Measurements from ENCODE around the gene BAIAP2.
"Not testable (repeated sequence)": the region's sequence is repeated elsewhere in the genome, so short reads cannot be mapped to it uniquely, and the experiment has no call there.

Gene BAIAP2

DNA sequence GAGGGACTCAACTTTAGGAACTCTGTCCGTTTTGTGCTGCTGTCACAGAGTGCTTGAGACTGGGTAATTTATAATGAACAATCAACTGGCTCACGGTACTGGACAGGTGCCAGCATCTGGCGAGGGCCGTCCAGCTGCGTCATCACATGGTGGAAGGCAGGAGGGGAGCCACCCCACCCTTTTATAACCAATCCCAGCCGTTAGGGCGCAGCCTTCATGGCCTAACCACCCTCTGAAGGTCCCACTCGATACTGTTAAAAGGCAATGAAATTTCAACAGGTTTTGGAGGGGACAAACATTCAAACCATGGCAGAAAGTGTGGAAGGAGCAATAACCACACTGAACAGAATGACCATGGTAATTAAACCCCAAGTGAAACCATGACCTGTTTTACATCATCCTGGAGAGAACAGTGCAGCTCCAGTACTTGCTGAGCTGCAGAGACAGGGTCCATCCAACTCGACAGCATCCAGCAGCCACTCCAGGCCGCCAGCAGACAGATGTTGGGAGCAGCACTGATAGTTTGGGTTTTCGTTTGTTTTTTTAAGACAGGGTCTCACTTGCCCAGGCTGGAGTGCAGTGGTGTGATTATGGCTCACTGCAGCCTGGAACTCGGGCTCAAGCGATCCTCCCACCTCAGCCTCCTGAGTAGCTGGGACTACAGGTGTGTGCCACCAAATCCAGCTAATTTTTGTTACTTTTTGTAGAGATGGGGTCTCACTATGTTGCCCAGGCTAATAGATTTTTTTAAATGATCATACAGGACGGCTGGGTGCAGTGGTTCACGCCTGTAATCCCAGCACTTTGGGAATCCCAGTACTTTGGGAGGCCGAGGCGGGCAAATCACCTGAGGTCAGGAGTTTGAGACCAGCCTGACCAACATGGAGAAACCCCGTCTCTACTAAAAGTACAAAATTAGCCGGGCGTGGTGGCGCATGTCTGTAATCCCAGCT, 32.3 kb upstream of the BAIAP2 start:
- DNase-seq = peak; percentile 91

DNA sequence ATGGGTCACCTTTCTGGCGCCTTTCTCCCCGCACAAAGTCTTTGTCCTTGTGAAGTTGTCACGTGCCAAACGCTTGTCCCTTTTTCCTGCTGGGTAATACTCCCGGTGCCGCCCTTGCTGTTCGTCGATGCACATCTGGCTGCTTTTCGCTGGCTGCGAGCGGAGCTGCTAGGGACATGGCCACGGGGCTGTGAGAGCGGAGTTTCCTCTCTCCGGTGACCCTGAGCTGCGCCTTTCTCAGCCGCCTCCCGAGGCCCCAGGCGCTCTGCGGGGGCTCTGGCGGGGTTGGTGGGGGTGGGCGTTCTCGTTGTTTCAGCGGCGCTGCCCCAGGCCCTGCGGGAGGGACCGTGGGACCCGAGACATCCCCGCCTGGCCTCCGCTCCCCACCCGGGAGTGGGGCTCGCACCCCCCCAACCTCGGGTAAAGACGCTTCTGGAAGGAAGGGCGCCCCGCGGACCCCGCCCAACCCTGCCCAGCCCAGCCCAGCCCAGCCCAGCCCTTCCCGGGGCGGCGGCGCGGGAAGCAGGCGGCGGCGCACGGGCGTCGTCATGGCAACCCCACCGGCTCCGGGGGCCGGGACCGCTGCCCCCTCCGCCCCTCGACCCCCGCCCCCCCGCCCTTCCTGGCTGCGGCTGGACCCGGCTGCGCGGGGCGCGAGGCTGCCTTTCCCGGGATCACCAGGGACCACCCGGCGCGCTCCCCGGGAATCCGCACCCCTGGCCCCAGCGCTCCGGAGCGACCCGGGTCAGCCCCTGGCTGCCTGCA, 31.1 kb upstream of the BAIAP2 start:
- peak; percentile 48 for DNase-seq

DNA sequence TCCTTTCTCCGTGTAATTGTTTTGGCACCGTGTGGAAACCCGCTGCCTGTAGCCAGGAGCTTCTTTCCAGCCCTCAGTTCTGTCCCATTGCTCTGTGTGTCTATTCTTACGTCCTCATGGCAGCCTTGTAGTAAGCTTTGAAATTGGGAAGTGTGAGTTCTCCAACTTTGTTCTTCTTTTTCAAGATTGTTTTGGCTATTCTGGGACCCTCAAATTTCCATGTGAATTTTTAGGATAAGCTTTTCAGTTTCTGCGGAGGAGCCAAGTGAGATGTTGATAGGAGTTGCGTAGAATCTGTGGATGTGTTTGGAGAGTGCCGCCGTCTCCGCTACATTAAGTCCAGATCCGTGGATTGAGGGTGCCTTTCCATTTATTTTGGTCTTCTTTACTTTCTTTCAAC, 28.1 kb upstream of the BAIAP2 start:
- no peak for DNase-seq

DNA sequence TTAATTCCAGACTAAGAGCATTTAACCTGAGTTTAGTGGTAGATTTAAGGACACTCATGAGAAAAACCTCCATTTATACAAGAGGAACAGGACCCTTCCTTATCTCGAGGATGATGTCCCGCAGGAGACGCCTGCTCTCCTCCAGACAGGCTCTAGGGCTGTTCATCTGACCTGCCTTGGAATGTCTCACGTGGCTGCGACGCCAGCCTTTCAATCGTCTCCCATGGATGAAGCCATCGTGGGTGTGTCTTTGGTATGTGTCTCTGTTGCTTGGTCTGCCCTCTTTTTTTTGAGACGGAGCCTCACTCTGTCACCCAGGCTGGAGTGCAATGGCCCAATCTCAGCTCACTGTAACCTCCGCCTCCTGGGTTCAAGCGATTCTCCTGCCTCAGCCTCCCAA, 26.8 kb upstream of the BAIAP2 start:
- no peak for DNase-seq

DNA sequence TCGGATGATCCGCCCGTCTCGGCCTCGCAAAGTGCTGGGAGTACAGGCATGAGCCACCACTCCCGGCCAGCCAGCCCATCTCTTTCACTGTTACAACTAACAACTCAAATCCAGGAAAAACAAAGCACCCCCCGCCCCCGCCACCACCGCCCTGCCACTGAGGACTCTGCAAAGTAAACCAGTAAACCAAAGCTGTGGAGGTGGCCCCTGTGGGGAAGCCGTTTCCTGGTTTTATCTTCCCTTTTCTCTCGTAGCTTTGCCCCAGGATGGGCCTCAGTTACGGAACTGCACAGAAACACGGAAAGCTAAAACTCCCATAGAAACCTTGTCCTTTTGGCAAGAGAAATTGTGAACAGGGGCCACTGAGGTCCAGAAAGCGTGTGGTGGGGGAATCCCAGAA, 25.8 kb upstream of the BAIAP2 start:
- DNase-seq = no peak

DNA sequence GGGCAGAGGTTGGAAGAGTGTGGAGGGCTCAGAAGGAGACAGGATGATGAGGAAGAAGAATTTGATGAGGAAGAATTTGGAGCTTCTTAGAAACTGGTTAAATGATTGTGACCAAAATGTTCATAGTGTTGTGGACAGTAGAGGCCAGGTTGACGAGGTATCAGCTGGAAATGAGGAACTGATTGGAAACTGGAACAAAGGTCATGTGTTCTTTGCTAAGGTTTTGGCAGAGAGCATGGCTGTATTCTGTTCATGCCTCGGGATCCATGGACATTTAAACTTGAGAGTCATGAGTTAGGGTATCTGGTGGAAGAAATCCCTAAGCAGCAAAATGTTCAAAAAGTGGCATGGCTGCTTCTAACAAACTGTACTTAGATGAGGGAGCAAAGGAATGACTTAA, 24.0 kb upstream of the BAIAP2 start:
- DNase-seq = no peak

DNA sequence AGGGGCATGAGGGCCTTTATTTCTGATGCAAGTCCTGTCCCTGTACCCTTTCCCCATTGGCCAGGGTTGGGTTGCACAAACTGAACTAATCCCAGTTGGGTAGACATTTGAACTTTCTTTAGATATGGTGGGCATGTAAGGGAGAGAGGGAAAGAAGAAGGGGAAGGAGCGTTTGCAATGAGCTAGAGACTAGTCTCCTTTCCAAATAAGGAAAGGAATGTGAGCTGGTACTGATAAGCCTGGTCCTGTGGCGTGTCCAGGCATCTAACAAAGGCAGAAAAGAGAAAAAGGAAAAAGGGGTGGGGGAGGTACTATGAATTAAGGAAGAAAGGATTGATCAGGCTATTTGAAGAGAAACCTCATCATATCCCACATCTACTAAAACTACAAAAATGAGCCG, 23.0 kb upstream of the BAIAP2 start:
- no peak for DNase-seq

DNA sequence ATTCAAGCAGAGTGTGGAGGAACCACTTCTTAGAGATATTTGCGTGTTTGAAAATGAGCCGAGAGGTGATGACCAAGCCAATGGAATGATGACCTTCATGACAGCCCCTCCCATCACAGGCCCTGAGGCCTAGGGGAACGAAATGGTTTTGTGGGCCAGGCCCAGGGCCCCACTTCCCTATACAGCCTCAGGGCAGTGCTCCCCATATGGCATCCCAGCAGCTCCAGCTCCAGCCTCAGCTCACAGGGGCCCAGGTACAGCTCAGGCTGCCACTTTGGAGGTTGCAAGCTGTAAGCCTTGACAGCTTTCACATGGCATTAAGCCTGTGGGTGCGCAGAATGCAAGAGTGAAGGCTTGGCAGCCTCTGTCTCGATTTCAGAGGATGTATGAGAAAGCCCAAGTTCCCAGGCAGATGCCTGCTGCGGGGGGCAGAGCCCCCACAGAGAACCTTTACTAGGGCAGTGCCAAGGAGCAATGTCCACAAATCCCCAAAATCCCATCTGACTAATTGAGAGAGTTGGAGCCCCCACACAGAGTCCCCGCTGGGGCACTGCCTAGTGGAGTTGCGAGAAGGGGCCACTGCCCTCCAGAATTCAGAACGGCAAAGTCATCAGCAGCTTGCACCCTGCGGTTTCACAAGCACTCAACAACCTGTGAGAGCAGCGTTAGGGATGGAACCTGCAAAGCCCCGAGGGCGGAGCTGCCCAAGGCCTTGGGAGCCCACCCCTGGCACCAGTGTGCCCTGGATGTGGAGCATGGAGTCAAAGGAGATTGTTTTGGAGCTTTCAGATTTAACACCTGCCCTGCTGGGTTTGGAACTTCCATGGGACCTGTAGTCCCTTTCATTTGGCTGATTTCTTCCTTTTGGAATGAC, 22.1 kb upstream of the BAIAP2 start:
- DNase-seq = peak; percentile 35

DNA sequence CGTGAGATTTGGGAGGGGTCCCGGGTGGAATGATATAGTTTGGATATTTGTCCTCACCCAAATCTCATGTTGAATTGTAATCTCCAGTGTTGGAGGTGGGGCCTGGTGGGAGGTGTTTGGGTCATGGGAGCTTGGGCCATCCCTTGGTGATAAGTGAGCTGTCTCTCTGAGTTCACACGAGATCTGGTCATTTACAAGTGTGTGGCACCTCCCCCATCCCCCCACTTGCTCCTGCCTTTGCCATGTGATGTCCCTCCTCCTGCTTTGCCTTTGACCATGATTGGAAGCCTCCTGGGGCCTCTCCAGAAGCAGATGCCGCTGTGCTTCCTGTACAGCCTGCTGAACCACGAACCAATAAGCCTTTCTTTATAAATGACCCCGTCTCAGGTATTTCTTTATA, 21.3 kb upstream of the BAIAP2 start:
- no peak for DNase-seq

DNA sequence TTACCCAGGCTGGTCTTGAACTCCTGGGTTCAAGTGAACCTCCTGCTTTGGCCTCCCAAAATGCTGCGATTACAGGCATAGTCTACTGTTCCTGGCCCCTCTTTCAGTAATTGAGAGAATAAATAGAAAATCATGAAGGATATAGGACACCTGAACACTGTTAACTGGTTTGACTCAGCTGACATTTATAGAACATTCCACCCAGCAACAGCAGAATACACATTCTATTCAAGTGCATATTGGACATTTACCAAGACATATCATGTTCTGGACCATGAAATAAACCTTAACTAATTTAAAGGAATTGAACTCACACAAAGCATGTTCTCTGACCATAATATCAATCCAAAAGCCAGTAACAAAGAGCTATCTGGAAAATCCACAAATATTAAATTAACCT, 19.8 kb upstream of the BAIAP2 start:
- DNase-seq = no peak

DNA sequence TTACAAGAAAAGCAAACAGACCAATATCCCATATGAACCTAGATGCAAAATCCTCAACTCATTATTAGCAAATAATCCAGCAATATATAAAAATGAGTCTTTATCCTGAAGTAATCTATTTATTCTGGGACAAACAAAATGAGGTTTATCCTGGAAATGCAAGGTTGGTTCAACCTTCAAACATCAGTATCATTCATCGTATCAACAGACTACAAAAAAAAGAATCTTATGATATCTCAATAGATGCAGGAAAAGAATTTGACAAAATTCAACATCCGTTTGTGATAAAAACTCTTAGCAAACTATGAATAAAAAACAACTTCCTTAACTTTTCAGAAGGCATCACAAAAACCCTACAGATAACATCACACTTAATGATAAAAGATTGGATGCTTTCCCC, 18.4 kb upstream of the BAIAP2 start:
- DNase-seq = no peak

DNA sequence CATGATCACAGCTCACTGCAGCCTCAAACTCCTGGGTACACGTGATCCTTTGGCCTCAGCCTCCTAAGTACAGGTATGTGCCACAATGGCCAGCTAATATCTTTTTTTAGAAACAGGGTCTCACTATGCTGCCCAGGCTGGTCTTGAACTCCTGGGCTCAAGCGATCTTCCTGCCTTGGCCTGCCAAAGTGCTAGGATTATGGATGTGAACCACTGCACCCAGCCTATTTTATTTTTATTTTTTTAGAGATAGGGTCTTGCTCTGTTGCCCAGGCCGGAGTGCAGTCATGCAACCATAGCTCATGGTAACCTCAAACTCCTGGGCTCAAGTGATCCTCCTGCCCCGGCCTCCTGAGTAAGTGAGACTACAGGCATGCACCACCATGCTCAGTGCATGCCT, 17.6 kb upstream of the BAIAP2 start:
- DNase-seq = not testable (repeated sequence)

DNA sequence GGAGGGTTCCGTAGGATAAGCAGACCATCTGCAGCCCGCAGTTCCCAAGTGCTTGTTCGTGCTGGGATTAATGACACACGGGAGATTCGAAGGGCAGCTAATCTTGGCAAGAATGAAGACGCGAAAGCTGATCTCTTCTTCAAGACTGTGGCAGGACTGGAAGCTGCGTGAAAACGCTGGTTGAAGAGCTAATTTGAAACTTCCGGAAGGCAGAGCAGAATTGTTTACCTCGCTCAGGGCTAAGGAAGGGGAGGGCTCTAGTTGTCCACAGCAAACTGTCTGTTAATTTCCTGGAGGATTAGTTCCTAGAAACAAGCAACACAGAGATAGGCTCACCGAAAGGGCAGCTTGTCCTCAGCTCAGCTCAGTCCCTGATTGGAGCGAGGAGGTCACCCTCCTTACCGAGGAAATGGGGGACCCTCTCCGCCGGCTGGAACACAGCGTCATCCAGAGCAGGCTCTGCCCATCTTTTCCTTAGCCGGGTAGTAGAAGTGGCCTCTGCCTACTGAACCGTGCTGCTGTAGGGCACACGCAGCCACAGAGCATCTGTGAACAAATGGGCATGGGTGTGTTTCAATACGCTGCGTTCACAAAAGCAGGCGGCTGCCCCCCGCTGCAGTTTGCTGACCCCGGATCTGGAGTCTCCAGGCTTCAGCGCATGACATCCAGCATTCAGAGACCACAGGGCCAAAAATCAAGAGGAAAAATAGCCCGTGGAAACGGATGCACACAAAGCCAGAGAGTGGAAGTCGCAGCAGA, 16.7 kb upstream of the BAIAP2 start:
- DNase-seq = no peak

DNA sequence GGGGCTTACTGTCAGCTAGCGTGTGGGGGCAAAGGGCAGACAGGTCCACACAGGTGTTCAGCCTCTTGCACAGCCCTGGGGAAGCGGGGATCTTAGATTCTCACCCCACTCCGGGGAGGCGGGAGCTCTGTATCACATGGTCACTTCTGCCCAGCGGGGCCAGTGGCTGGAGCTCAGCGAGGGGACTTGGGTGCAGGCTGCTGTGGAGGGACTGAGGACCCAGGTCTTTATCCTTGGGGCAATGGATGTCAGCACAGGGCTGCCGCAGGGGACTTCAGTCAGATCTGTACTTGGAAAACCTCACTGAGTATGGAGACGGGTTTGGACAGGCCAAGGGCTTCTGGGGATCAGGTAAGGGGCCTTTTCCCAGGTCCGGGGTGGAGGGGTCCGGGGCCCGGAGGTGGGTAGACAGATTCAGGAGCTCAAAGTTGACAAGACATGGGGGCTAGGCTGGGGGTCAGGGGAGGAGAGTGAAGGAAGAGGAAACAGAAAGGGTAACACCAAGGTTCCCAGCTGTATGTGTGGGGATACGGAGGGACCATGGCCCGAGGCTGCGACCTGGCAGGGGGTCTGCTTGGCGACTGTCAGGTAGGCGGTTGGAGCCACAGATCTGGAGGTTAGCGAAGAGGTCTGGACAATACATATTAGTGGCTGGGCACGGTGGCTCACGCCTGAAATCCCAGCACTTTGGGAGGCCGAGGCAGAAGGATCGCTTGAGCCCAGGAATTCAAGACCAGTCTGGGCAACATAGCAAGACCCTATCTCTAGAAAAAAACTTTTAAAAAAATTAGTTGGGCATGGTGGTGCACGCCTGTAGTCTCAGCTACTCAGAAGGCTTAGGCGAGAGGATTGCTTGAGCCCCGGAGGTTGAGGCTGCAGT, 15.1 kb upstream of the BAIAP2 start:
- DNase-seq = no peak

DNA sequence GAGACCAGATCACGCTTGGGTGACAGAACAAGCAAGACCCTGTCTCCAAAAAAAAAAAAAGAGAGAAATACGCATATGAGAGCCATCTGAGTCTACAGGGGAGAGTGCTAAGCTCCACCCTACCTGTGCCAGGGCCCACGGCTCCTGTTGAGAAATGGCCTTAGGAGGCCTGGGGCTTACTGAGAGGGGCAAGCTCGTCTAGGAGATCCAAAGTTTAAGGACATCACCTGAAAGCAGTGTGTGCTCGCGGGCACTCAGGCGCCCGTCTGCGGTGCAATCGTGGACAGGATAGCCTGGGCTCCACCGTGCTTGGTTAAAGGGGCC, 14.5 kb upstream of the BAIAP2 start:
- DNase-seq = no peak

DNA sequence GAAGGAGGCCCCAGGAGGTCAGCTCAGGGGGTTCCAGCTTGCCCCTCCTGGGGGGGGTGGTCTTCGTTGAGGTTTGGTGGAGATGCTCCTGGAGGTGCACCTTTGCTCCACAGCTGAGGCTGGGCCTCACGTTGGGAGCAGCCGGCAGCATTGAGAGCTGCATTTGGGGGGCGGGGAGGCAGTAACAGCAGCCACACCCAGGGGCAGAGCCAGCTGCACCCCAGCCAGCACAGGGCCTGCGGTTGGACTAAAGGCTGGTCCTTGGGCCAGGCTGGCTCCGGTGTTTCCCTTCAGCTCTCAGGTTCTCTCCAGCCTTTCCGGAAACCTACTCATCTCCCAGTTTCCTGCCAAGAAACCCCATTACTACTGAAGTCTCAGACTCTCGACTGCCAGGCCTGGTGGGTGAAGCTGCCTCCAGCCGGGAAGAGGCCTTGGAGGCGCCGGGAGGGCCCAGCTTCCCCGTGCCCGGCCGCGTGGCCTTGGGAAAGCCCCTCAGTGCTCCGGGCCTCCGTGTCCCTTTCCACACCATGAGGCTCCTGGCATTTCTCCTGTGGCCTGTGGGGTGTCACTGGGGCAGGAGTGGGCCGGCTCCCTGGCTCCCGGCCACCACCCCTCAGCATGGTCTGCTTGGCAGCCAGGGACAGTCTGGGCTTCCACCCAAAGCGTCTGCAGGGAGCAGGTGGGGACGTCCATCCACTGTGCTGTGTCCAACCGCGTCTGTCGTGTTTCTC, 14.0 kb upstream of the BAIAP2 start:
- no peak for DNase-seq

DNA sequence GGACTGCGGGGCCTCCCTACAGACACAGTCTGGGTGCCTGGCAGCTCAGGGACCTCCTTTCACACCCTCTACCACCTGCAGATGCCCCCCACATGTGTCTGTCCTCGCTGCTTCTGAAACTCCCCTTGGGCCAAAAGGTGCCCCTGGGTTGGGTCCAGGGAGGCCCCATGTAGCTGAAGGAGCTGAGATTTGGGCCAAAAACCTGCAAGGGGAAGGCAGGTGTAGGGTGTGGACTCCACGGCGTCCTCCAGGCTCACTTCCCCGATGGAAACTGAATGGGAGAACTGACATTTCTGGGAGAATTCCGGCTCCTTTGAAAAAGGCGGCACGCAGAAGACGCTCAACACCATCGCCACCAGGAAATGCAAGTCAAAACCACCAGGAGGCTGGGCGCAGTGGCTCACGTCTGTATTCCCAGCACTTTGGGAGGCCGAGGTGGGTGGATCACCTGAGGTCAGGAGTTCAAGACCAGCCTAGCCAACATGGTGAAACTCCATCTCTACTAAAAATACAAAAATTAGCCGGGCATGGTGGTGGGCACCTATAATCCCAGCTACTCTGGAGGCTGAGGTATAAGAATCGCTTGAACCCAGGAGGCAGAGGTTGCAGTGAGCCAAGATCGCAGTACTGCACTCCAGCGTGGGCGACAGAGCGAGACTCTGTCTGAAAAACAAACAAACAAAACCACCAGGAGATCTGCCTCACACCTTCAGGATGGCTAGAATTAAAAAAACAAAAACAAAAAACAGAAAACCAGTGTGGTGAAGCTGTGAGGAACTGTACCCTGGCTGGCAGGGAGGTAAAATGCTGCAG, 13.2 kb upstream of the BAIAP2 start:
- no peak for DNase-seq

DNA sequence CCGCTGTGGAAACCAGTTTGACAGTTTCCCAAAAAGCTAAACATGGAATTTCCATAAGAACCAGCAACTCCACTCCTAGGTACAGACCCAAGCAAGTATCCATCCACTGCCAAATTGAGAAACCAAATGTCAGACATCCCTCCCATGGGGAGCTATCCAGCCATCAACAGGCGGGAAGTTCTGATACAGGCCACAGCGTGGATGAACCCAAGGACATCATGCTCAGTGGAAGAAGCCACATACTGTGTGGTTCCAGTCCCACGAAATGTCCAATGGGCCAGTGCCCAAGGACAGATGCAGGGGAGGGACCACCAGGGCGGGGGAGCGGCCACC, 12.6 kb upstream of the BAIAP2 start:
- no peak for DNase-seq

DNA sequence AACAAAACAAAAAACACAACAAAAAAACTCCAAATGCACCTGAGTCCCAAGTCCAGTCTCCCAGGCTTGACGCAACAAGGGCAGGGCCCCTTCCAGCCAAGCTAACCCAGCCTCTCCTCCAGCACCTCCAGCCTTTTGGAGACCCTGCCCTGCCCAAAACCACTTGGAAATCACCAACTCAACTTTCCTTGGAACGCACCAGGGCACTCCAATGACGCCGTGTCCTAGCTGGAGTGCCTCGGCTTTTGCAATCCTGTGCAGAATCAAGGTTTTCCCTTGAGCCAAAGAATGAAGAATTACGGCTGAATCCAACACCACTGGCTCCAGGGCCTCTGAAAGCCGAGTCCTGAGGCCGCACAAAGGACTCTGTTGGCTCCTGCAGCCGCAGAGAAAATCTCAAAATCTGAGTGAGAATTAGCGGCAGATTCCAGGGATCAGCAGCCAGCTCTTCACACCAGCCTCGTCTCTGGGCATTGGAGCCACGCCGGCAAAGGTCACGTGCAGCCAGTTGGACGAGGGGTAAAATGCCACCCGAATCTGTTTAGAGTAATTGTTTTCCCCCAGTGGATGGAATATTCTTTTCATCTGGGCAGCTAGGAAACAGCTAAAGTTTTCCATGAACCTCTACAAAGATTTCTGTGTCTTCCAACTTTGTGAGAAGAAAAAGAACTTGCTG, 9.7 kb upstream of the BAIAP2 start:
- no peak for DNase-seq

DNA sequence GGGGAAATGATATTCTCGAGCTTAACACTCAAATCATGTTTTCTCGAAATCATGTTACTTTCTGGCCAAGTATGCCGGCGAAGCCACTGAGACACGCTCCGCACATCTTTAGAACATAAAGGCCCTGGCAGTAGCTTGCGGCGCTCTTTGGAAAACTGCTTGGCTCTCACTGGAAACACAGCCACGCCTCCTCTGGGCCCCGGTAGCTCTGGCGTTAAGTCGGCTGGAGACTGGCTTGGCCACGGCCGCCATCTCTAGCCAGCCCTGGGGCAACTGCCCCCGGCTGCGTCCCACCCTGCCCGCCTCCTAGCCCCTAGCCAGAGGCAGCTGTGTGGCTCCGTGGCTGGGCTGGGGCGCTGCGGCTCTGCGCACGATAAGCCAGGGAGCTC, 9.2 kb upstream of the BAIAP2 start:
- DNase-seq = no peak

Measured in NCI-H345 (cell line).